Muscle of leg (tissue), 11 donors: ENCODE results near the gene MMP20. TPM values are rescaled to one million over a fixed set of nuclear protein-coding genes. Genes with fewer than 3 reads are reported as not detected.
A peak's percentile ranks its signal among the peaks of the same experiment; 100 is the strongest.

Experiments
- DNase-seq: peaks from one replicate; pipeline ENCODE4 v3.0.0; 2013
- H3K27ac ChIP-seq: one replicate; pipeline ENCODE4 v1.5.1; 2013; ENCODE audit warnings: mild to moderate bottlenecking, low read length, control low read depth
- H3K27me3 ChIP-seq: one replicate; pipeline ENCODE4 v1.6.1; 2013; ENCODE audit warnings: low read length; ENCODE audit not compliant: control insufficient read depth, insufficient read depth
- H3K36me3 ChIP-seq: one replicate; pipeline ENCODE4 v1.6.1; 2013; ENCODE audit warnings: low read length; ENCODE audit not compliant: control insufficient read depth, insufficient read depth
- H3K4me1 ChIP-seq: one replicate; pipeline ENCODE4 v1.6.1; 2013; ENCODE audit warnings: low read length; ENCODE audit not compliant: control insufficient read depth, insufficient read depth
- H3K4me3 ChIP-seq: one replicate; pipeline ENCODE4 v1.5.1; 2013; ENCODE audit warnings: low read length, control low read depth
- H3K9me3 ChIP-seq: replicated peaks from 2 replicates; pipeline ENCODE4 v1.6.1; 2013; ENCODE audit warnings: low read depth, low read length; ENCODE audit not compliant: control insufficient read depth
- WGBS: methylation state at CpG from one replicate; pipeline ENCODE4 v1.1.5; 2013; ENCODE audit warnings: missing lambda C conversion rate; ENCODE audit not compliant: insufficient coverage; 5-methylcytosine and 5-hydroxymethylcytosine counted together
- polyA plus RNA-seq, 8 donors: library from polyadenylated mRNA; unstranded; fragments of 120-200 nt; gene quantifications; one replicate each; pipeline versions ENCODE4 v1.2.1 to v1.2.3, GENCODE V29; 2013; ENCODE audit warnings: inconsistent platforms in 1 of 8, low replicate concordance in 1 of 8; ENCODE audit not compliant: insufficient read length in 8 of 8, insufficient read depth in 1 of 8
- total RNA-seq: library from RNA; stranded (reverse); fragments of 120-200 nt; gene quantifications from one replicate; pipeline ENCODE4 v1.2.4, GENCODE V29; 2013

The MMP20 gene
- total and polyA plus RNA-seq, 9 donors, result not detected

- Histone ChIP-seq H3K36me3 (no peaks in the 10 kb centered on the region), H3K27me3 (no peaks in the 10 kb centered on the region), H3K27ac (no peak overlapping the region), H3K4me1 (no peaks in the 10 kb centered on the region), H3K9me3 (no peaks in the 10 kb centered on the region), H3K4me3 (no peak overlapping the region)
- no peak for DNase-seq
- 50% methylated on average over 1 of the region's 1 CpG for WGBS
Measured at GRCh38 chr11:102613450-102613849, 11.7 kb downstream of the MMP20 start.

GRCh38 chr11:102611291-102611690 is 13.8 kb downstream of the MMP20 start:
- Histone ChIP-seq H3K4me1 (no peaks in the 10 kb centered on the region), H3K9me3 (no peaks in the 10 kb centered on the region), H3K36me3 (no peaks in the 10 kb centered on the region), H3K4me3 (no peak overlapping the region), H3K27me3 (no peaks in the 10 kb centered on the region), H3K27ac (no peak overlapping the region)
- DNase-seq, result no peak
- WGBS, result 55% methylated on average over 2 of the region's 4 CpGs

- WGBS, result no CpG with 5 or more reads among the region's 7 CpGs
- H3K36me3 ChIP-seq, result no peaks in the 10 kb centered on the region
- no peak overlapping the region for H3K27ac ChIP-seq
- no peaks in the 10 kb centered on the region for H3K9me3 ChIP-seq
- H3K4me1 ChIP-seq, result no peaks in the 10 kb centered on the region
- H3K27me3 ChIP-seq, result no peaks in the 10 kb centered on the region
- no peak overlapping the region for H3K4me3 ChIP-seq
- DNase-seq, result no peak
Measured at GRCh38 chr11:102610200-102610599, 14.9 kb downstream of the MMP20 start.

- no peaks in the 10 kb centered on the region for H3K9me3 ChIP-seq
- no peak overlapping the region for H3K27ac ChIP-seq
- no peaks in the 10 kb centered on the region for H3K36me3 ChIP-seq
- no CpG with 5 or more reads among the region's 3 CpGs for WGBS
- no peak overlapping the region for H3K4me3 ChIP-seq
- DNase-seq, result no peak
- H3K4me1 ChIP-seq, result no peaks in the 10 kb centered on the region
- H3K27me3 ChIP-seq, result no peaks in the 10 kb centered on the region
Measured at GRCh38 chr11:102608699-102609098, 16.4 kb downstream of the MMP20 start.

GRCh38 chr11:102604875-102605274 is 20.3 kb downstream of the MMP20 start:
- no peaks in the 10 kb centered on the region for H3K27me3 ChIP-seq
- H3K36me3 ChIP-seq, result no peaks in the 10 kb centered on the region
- DNase-seq, result no peak
- WGBS, result no CpG with 5 or more reads among the region's 3 CpGs
- H3K9me3 ChIP-seq, result no peaks in the 10 kb centered on the region
- no peak overlapping the region for H3K4me3 ChIP-seq
- H3K27ac ChIP-seq, result no peak overlapping the region
- H3K4me1 ChIP-seq, result no peaks in the 10 kb centered on the region

- H3K27me3 ChIP-seq, result no peaks in the 10 kb centered on the region
- no peaks in the 10 kb centered on the region for H3K9me3 ChIP-seq
- H3K36me3 ChIP-seq, result no peaks in the 10 kb centered on the region
- no peaks in the 10 kb centered on the region for H3K4me1 ChIP-seq
- no peak overlapping the region for H3K27ac ChIP-seq
- DNase-seq, result no peak
- no peak overlapping the region for H3K4me3 ChIP-seq
- WGBS, result no CpG with 5 or more reads among the region's 1 CpG
Measured at GRCh38 chr11:102604011-102604410, 21.1 kb downstream of the MMP20 start.

- Histone ChIP-seq H3K27ac (no peak overlapping the region), H3K4me1 (no peaks in the 10 kb centered on the region), H3K27me3 (no peaks in the 10 kb centered on the region), H3K9me3 (no peaks in the 10 kb centered on the region), H3K4me3 (no peak overlapping the region), H3K36me3 (no peaks in the 10 kb centered on the region)
- DNase-seq, result no peak
- no CpG with 5 or more reads among the region's 5 CpGs for WGBS
Measured at GRCh38 chr11:102603576-102603975, 21.6 kb downstream of the MMP20 start.

GRCh38 chr11:102603091-102603490 is 22.0 kb downstream of the MMP20 start:
- no peaks in the 10 kb centered on the region for H3K27me3 ChIP-seq
- WGBS, result 77% methylated on average over 2 of the region's 5 CpGs
- peak; percentile 38 for DNase-seq
- no peak overlapping the region for H3K27ac ChIP-seq
- no peak overlapping the region for H3K4me3 ChIP-seq
- H3K36me3 ChIP-seq, result no peaks in the 10 kb centered on the region
- H3K4me1 ChIP-seq, result no peaks in the 10 kb centered on the region
- no peaks in the 10 kb centered on the region for H3K9me3 ChIP-seq

GRCh38 chr11:102600666-102601065 is 24.5 kb downstream of the MMP20 start:
- H3K36me3 ChIP-seq, result no peaks in the 10 kb centered on the region
- H3K27me3 ChIP-seq, result no peaks in the 10 kb centered on the region
- H3K4me1 ChIP-seq, result no peaks in the 10 kb centered on the region
- DNase-seq, result no peak
- WGBS, result 67% methylated on average over 3 of the region's 3 CpGs
- no peaks in the 10 kb centered on the region for H3K9me3 ChIP-seq
- no peak overlapping the region for H3K4me3 ChIP-seq
- H3K27ac ChIP-seq, result no peak overlapping the region

- no peak for DNase-seq
- Histone ChIP-seq H3K4me1 (no peaks in the 10 kb centered on the region), H3K27ac (no peak overlapping the region), H3K27me3 (no peaks in the 10 kb centered on the region), H3K36me3 (no peaks in the 10 kb centered on the region), H3K4me3 (no peak overlapping the region), H3K9me3 (no peaks in the 10 kb centered on the region)
- WGBS, result no CpG with 5 or more reads among the region's 3 CpGs
Measured at GRCh38 chr11:102599642-102600261, 25.4 kb downstream of the MMP20 start.

- Histone ChIP-seq H3K9me3 (no peaks in the 10 kb centered on the region), H3K4me1 (no peaks in the 10 kb centered on the region), H3K27me3 (no peaks in the 10 kb centered on the region), H3K27ac (no peak overlapping the region), H3K4me3 (no peak overlapping the region), H3K36me3 (no peaks in the 10 kb centered on the region)
- WGBS, result no CpG with 5 or more reads among the region's 1 CpG
- no peak for DNase-seq
Measured at GRCh38 chr11:102598272-102598671, 26.9 kb downstream of the MMP20 start.
